NCI-H128 (cell line): ENCODE results near the gene FRRS1.

ENCODE experiments used
- DNase-seq: peaks from one replicate; lab custom pipeline; 2025; ENCODE audit not compliant: unreplicated experiment; lab: John Stamatoyannopoulos, UW

FRRS1 gene

DNA sequence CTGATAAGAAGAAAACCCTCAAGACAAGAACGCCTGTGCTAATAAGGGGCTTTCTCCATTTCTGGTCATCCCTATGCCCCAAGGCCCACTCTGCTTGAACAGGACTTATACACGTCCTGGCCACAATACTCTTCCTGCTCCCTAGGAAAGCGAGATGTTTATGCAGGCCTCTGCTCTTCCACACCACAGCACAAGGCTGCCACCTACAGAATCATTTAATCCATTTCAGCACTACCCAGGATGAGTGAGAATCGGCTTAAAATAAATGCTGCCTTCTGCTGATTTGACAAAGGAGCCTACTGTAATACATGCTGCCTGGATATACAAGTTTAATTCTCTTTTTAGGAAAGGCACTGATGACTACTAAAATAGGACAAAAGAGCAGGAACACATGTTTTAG, 29.4 kb downstream of the FRRS1 start:
- no peak for DNase-seq

DNA sequence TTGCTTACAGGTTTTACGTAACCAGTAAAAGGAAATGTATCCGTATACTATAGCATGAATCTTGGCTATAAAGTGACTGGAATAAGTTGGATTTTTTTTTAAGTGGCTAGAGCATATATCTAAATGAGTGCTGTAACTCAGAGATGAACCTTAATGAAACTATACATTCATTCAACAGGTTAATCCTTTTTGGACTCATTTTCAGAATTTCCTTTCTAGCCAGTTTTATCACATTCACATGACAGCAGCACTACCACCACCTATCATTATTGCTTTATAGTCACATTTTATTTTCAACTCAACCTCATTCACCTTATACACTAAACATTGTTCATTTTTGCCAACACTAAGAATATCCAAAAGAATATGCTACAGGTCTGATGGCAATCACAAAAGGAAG, 30.6 kb downstream of the FRRS1 start:
- DNase-seq: no peak

DNA sequence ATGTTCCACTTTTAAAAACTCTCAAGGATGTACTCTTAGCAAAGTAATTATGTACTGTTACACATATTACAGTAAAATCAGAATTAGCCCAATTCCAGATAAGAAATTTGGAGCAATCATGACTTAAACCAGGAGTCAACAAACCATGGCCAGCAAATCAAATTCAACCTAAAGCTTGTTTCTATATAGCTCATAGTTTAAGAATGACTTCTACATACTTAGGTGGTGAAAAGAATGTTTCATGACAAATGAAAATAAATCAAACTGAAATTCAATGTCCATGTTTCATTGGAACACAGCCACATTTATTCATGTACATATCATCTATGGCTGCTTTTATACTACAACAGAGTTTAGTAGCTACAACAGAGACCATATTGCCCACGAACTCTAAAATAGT, 35.1 kb downstream of the FRRS1 start:
- no peak for DNase-seq

DNA sequence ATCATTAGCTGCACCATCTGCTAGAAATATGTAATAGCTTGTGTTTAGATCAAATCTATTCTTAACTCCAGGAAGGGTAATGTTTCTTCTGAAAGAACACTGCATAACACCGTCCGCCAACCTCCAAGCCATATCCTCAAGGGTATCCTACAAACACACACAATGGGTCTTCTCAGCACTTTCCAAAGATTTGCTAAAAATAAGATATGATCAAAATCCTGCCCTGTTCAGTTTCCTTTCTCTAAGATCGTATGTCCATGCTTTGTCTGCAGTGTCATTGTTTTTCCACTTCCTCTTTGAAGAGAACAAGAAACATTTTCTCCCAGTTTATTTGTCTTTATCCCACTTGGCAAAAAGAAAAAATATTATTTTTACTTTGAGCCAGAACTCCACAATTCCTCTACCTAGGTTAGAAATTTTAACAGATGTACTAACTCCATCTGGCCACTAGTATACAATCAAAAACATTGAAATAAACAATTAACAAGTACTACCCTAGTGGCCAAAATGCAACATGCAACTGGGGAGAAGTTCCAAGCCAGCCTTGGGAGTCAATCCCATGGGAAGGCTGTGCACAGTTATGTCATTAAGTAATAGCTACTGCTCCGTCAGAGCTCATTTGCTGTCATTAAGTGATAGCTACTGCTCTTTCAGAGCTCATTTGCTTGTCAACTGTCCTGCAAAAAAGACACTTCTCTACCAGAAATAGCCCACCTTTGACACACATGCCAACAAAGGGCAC, 37.8 kb downstream of the FRRS1 start:
- no peak for DNase-seq

DNA sequence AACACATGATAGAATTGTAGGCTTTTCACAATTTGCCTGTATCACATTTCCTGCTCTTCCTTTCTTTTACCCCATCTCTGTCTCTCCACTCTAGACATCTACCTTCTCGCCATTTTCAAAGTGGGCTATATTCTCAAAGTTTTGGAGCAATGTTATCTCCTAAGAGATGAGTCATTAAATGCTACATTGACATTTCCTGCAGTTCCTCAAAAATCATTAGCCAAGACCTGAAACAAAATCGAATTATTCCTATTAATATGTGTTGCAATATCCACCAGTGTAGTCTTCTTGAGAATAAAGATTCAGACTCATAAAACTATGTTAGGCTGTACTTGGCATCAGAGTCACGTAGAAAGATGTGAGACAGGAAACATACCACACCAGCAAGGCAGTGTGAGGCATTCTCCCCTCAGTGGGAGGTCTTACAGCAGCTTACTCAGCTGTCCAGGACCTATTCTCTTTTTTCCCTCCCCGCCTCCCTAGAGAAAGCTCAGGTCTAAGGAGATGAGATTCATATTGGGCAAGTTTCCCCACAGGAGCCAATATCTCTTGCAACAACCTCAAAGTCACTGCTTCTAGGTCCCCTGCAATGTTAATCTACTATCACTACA, 38.8 kb downstream of the FRRS1 start:
- no peak for DNase-seq

DNA sequence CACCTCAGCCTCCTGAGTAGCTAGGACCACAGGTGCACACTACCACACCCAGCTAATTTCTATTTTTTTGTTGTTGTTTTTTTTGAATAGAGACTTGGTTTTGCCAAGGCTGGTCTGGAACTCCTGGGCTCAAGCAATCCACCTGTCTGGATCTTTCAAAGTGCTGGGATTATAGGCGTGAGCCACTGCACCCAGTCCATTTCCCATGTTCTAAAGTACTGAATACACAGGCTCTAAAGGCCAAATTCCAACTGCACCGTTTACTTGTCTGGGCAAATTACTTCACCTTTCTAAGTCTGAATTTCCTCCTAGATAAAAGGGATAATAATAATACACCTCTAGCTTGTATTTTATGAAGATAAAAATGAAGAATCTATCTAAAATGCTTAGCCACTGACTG, 39.6 kb downstream of the FRRS1 start:
- DNase-seq: no peak

DNA sequence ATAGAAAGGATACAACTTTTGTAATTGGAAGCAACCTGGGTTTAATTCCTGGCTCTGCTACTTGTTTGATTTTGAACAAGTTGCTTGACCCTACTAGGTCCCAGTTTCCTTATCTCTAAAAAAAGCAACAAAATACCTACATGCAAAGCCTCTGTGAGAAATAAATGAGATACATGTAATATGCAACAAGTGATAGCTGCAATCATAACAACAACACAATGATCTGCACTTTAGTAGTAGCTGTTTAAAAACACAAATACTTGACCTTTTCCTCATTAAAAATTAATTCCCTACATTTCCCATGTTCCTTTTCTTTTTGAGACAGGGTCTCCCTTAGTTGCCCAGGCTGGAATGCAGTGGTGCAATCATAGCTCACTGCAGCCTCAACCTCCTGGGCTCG, 40.0 kb downstream of the FRRS1 start:
- no peak for DNase-seq

DNA sequence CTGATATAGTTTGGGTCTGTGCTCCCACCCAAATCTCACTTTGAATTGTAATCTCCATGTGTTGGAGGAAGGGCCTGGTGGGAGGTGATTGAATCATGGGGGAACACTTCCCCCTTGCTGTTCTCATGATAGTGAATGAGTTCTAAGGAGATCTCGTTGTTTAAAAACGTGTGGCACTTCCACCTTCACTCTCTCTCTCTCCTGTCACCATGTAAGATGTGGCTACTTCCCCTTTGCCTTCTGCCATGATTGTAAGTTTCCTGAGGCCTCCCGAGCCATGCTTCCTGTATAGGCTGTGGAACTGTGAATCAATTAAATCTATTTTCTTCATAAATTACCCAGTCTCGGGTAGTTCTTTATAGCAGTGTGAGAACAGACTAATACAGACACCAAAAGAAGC, 40.4 kb downstream of the FRRS1 start:
- DNase-seq: no peak

DNA sequence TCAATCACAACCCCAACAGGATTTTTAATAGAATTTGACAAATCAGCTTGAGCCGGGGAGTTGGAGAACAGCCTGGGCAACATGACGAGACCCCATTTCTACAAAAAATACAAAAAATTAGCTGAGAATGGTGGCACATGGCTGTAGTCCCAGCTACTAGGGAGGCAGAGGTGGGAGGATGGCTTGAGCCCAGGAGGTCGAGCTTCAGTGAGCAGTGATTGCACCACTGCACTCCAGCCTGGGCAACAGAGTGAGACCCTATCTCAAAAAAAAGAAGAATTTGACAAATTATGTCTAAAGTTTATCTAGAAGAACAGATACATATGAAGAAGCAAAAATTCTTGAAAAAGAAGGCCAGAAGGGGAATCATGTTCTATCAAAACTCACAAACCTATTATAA, 43.2 kb downstream of the FRRS1 start:
- no peak for DNase-seq

DNA sequence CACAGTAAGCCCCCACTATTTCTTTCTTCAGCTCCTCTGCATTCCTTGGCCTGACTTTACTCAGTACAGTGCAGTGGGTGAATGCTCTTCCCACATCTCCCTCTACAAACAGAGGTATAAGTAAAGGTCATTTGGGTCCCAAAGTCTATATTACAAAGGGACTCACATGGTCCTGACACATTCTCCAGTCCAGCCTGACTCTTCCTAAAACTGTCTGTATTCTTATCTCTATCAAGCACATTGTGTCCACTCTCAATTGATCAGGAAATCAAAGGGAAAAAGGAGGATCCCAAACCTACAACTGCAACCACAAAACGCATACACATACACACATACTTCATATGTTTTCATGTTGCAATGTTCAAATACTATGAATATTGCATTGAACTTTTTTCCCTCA, 49.4 kb downstream of the FRRS1 start:
- no peak for DNase-seq

DNA sequence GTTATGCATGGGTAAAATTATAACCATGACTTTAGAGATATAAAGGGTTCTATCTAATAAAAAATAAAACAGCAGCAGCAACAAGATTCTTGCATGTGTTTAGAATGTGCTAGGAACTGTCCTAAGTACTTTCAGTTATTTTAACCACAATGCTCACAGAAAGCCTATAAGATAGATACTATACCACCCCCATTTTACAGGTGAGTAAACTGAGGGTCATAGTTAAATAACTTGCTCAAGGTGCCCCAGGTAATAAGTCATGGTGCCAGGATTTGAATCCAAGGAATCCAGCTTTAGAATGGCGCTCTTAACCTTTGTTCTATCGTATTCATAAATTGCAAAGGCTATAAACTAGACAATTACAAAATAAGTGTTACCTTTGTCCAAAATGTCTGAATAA, 53.4 kb downstream of the FRRS1 start:
- no peak for DNase-seq

DNA sequence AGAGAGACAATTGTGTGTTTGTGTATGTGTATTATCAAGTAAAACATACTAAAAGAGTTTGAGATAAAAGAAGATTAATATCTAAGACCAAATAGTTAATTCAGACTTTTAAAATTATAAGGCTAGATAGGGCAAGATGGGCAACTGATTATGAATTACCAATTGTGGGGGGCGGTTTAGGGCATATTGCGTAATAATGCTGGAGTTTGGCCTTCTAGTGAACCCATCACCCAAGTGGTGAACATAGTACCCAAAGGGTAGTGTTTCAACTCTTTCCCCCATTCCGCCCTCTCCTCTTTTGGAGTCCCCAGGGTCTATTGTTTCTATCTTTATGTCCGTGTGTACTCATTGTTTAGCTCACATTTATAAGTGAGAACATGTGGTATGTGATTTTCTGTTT, 55.4 kb downstream of the FRRS1 start:
- no peak for DNase-seq

DNA sequence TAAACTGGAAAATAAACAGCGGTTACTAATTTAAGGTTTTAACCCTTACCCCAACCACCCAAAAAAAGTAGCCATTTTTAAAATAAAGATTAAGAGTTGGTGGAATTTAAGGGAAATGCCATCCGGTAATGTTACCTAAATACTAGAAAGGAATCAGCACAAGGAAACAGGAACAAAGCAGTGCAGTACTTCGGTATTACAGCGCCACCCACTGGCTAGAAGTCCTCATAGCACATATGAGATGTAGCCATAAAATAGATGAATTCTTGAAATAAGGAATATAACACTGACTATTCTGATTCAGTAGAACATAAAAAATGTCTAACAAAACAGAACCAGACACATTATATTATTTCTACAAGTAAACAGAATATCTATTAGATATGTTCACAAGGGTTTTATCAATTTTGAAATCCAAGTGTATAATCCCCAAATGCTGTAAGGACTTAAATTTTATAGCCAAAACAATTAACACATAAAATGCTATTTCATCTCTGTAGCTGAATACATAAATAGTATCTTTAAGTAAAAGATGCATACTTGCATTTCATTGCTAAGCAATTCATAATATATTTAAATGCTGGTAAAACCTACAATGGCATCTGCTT, 58.8 kb downstream of the FRRS1 start:
- DNase-seq: peak; percentile 11

DNA sequence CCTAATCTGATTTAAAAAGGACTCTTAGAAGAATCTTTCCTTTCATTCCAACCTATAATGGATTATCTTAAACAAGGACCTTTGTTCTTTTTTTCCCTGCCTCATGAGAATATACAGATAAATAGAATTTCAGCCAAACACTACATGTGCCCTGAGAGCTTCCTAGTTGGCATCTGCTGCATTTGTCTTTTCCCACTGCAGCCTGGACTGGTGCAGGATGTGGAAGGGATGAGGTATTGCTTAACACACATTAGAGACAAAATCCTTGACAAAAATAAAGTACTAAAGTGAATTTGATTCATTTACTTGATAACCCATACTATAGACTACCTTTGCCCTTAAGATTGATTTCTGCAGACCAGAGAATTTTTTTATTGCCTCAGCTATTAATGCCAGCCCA, 61.0 kb downstream of the FRRS1 start:
- DNase-seq: no peak

DNA sequence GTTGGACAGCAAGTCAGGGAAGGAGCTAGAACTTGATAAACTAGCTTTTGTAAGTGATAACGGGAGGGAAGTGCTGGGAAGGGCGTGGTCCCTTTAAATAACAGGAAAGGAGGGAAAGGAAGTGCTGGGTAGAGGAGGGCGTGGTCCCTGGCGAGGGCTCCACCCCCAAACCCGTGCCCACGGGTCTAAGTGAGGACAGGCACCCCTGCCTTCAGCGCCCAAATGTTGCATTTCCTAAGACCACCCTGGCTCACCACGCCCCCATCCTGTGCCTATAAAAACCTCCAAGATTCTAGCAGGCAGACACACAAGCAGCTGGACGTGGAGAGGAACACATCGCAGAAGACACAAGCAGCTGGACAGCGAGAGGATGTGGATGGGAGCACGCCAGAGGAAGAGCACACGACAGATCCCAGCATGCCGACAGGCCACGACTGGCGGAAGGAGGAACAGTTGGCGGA, 62.0 kb downstream of the FRRS1 start:
- no peak for DNase-seq

DNA sequence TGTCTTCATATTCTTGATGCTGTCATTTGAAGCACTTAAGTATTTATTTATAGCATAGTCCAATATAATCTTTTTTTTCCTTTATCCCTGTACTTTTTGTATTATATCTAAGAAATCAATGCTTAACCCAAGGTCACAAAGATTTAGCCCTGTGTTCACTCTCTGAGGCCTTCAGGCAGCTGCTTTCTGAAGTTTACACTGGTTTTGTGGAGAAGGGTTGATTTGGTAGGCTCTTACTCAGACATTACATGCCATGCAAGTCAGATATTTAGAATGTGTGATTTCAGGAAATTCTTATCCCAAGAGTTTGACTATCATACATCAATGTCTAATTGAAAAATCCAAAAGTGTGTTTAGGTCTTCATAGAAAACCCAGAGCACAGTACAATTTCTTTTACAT, 64.2 kb downstream of the FRRS1 start:
- no peak for DNase-seq

DNA sequence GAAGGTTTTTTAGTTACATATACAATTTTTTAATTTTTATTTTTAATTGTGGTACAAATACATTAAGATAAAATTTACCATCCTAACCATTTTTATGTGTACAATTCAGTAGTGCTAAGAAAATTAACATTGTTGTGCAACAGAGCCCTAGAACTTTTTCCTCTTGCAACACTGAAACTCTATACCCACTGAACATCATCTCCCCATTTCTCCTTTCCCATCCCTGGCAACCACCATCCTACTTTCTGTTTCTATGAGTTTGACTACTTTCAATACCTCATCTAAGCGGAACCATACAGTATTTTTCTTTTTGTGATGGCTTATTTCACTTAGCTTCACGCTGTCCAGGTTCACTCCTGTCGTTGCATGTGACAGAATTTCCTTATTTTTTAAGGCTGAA, 66.4 kb downstream of the FRRS1 start:
- no peak for DNase-seq

DNA sequence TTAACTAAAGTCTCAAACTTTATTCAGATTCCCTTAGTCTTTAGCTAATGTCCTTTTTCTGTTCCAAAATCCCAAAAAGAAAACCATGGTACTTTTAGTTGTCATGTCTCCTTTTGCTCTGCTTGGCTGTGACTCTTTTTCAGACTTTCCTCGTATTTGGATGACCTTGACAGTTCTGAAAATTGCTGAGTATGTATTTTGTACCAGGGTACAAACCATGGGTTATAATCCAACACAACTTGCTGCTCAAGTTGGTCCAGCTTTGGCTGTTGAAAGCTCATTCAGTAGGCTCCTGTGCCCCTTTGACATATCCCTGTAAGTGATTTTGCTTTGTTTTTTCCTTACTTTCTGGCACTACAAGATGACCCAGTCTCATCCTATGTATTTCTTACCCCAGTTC, 68.9 kb downstream of the FRRS1 start:
- no peak for DNase-seq

DNA sequence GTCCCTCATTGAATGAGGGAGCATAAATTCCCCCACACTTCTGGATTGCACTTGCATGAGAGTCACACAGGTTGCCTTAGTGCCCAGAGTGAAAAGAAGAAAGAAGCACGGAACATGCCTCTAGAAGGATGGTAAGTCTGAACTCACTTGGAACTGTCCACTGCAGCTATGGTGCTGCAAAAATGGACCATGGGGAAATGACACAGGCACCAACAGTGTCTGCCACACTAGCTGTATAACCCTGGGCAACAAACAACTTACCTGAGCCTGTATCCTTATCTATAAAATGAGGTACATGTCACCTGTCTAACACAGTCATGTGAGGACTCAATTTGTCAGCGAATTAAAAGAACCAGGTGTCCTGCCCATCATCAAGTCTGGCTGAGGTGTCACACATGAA, 69.8 kb downstream of the FRRS1 start:
- no peak for DNase-seq

DNA sequence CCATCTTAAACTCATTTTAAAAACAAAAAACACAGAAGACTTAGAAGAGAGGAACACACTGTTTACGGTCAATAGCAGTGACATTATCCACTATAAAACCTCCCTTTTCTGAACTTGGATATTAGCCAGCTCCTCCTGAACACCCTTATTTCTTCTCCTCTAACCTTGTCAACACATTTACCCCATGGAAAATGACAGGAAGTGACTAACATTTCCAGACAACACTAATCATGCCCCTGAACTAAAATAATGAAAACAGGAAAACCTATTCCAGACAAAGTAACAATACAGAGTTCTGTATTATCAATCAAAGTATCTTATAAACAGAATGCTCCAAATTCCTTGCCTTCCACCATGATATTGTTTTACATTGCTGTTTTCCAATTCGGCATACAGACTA, 75.3 kb downstream of the FRRS1 start:
- DNase-seq: no peak

DNA sequence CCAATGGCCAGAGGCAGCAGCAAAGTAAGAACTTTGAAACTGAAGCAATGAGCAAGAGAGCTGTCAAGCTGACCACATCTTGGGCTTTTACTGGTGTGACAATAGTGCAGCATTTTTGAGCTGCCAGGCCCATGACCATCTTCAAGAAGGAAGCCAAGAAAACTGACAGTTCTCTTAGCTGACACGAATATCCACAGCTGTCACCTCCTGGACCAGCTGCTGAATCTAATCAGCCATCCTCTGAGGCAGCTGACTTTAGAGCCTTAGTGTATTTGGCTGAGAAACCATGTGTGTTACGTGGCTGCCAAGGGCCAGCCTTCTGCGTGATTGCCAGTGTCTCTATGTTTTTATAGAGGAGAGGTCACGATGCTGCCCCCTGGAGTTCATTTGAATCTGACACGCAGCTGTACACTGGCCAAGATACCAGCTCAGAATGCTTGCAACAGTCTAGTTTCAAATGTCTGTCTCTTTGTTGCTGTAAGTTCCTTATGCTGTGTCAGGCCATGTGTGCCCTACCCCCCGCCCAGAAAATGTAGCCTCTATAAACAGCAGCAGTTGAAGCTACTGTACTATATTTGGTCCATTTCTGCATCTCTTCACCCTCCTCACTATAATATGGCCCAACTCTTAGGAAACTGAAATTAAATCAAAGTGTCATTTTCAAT, 80.8 kb downstream of the FRRS1 start:
- DNase-seq: peak; percentile 24

DNA sequence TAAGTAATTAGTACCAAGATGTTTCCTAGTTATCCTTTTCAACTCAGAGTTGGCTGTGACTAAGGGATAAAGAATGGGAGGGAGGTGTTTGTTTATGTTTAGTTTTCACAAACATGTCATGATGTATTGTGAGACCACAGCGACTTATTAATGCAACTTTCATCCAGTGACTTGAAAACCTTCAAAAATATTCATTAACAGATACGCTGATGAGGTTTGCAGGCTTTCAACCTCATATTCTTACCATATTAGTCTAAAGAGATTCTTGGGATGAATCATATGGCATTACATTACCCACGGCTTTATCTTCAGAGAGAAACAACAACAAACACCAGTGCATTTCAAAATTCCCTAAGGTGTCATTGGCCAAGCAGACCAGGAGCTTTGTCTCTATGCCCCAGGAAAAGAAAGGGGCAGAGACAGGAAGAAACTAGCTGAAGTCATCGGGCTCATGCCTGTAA, 84.1 kb downstream of the FRRS1 start:
- DNase-seq: no peak
